Measurements from ENCODE around the gene TCERG1L.

DNA sequence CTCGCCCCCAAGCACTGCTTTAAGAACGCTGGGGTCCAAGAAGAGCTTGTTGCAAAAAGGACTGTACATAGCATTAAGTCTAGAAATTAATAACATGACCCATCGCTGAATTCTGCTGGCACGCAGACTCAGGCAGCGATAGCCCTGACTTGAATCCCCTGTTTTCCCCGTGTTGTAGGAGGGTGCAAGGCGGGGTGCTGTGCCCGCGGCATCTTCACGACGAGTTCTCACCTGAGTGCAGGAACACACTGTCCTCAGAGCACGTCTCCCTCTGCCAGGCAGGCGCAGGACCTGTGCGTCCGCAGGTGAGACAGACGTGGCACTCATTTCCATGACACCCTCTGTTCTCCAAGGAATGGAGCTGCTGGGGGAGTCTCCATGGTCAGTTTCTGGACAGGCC, 243.2 kb downstream of the TCERG1L start:
- TF ChIP-seq, protein P1, sequence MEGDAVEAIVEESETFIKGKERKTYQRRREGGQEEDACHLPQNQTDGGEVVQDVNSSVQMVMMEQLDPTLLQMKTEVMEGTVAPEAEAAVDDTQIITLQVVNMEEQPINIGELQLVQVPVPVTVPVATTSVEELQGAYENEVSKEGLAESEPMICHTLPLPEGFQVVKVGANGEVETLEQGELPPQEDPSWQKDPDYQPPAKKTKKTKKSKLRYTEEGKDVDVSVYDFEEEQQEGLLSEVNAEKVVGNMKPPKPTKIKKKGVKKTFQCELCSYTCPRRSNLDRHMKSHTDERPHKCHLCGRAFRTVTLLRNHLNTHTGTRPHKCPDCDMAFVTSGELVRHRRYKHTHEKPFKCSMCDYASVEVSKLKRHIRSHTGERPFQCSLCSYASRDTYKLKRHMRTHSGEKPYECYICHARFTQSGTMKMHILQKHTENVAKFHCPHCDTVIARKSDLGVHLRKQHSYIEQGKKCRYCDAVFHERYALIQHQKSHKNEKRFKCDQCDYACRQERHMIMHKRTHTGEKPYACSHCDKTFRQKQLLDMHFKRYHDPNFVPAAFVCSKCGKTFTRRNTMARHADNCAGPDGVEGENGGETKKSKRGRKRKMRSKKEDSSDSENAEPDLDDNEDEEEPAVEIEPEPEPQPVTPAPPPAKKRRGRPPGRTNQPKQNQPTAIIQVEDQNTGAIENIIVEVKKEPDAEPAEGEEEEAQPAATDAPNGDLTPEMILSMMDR (IDR thresholded peaks at IDR 0.05 in 2 of 3, conservative IDR thresholded peaks at IDR 0.05 in 1 of 3; ENCODE audit: insufficient read depth in 2 of 3, low read depth in 1 of 3, low read length in 3 of 3), result no peak
- TF ChIP-seq MXI1 (IDR thresholded peaks at IDR 0.05; ENCODE audit: low read depth, low read length) (no peak), ARNT (IDR thresholded peaks at IDR 0.05) (no peak), POLR2AphosphoS5 (IDR thresholded peaks at IDR 0.05; ENCODE audit: control insufficient read depth, insufficient read depth, low read depth, low read length) (no peak), SIN3A (IDR thresholded peaks at IDR 0.05; ENCODE audit: borderline replicate concordance in 2 of 2, control insufficient read depth in 1 of 2, low read depth in 2 of 2, low read length in 2 of 2) (no peak), ZNF224 (CRISPR knock-in tag; IDR thresholded peaks at IDR 0.05) (no peak), TCF7L2 (IDR thresholded peaks at IDR 0.05; ENCODE audit: low read depth, low read length) (no peak), SOX6 (IDR thresholded peaks at IDR 0.05) (no peak)
- TF ChIP-seq, protein P2, sequence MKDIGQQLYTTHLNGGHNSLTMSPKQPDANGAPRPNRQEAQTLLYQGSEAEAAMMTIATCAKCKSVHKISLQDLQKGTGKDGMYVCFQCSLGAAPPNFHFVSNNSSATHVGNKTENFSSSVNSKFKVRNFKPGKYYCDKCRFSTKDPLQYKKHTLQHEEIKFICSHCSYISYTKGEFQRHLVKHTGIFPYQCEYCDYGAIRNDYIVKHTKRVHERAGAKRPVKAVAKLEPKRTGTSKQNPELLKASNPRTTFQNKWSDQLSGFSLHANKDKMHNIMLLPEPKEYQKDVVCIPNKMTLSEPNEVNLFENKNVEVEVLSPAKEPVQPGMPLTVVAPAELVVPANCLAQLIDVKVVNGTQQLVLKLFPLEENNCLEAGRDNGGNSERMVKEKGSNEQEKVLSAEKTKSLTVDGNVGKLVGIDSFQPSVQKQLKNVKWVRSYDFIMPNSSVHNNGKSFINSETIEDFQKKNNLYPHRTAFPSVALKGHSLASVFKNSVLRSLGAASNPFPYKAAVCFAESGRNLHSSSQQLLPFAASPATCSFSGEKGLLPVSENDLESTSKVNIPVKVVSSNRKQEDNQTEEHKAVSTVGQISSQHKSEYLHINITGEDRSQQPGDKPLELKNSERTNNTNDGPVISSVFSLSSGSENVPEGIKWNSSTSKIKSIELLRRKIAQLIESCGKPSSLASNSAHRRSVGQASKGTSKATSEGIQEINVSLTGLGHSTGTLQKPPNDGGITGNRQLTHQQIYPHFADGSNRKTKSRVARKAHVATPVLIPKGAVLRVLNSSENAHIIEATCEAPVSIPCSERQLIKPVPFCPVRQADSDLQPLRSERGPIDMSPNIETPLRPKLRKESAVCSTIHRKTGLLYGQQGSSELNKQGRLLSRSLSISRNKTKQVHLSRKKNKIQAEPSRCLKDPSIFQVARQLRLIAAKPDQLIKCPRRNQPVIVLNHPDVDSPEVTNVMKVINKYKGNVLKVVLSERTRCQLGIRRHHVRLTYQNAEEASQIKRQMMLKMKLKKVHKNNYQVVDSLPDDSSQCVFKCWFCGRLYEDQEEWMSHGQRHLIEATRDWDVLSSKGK (CRISPR knock-in tag; IDR thresholded peaks at IDR 0.05), result no peak
